ENCODE data around the gene GALNT2. TPM values are rescaled to one million over a fixed set of nuclear protein-coding genes. Genes with fewer than 3 reads are reported as not detected.

Gene GALNT2
- total and polyA plus RNA-seq, 2 of the 13 experiments (the other 11 are each of a cell fraction or from before 2014, with no cell fraction given): 39.3 to 39.6 TPM

GRCh38 chr1:230137337-230137815 is 70.3 kb downstream of the GALNT2 start:
- intact Hi-C loops (cut with micrococcal nuclease; ENCODE audit: unreplicated experiment) (no loop called here), in situ Hi-C loops (cut with HindIII; ENCODE audit: extremely low pct_ligation_motif_present, low pct_unique_long_range_greater_than_20kb) (no loop called here)
- Histone ChIP-seq H3K9ac (ENCODE audit: insufficient read depth, low read depth, low read length) (no peak overlapping the region), H3K4me2 (ENCODE audit: low read depth, low read length) (no peak overlapping the region), H3K4me1 (ENCODE audit: insufficient read depth, low read length) (peaks cover 25% of the 10 kb centered on the region), H3K79me2 (ENCODE audit: insufficient read depth, low read length) (peaks cover 22% of the 10 kb centered on the region), H3K27me3 (ENCODE audit: control insufficient read depth in 1 of 2, insufficient read depth in 2 of 2, low read length in 2 of 2) (no peaks in the 10 kb centered on the region), H2AFZ (ENCODE audit: low read length) (no peak overlapping the region), H3K9me3 (ENCODE audit: low read length) (no peaks in the 10 kb centered on the region), H3K36me3 (replicated peaks in 1 of 2; ENCODE audit: control insufficient read depth in 1 of 2, insufficient read depth in 2 of 2, low read length in 2 of 2) (no peaks in the 10 kb centered on the region), H4K20me1 (ENCODE audit: insufficient read depth, low read length) (no peaks in the 10 kb centered on the region), H3K4me3 (replicated peaks in 1 of 3; ENCODE audit: insufficient read depth in 1 of 3, low read depth in 2 of 3, low read length in 3 of 3) (no peak overlapping the region), H3K27ac (ENCODE audit: extremely low read length, insufficient read depth, low read length) (no peak overlapping the region)
- ChIA-PET CTCF (ENCODE audit: low intra/inter-chr PET ratio, low total read pairs) (no interaction called here), POLR2A (no interaction called here)
- FAIRE-seq (no peak), DNase-seq (ENCODE audit: low spot score) (no peak), ATAC-seq (no peak)
- no TSS peak for BruUV-seq (replicated peaks)
- 95% methylated on average over 4 of the region's 4 CpGs for WGBS (ENCODE audit: low lambda C conversion rate)
- TF ChIP-seq ZBTB38 (CRISPR knock-in tag; IDR thresholded peaks at IDR 0.05) (no peak), SIX4 (CRISPR knock-in tag; IDR thresholded peaks at IDR 0.05) (no peak), GLI4 (CRISPR knock-in tag; IDR thresholded peaks at IDR 0.05; ENCODE audit: borderline replicate concordance) (no peak), STAG1 (CRISPR knock-in tag; IDR thresholded peaks at IDR 0.05) (no peak), GZF1 (CRISPR knock-in tag; IDR thresholded peaks at IDR 0.05) (no peak), RELA (CRISPR knock-in tag; IDR thresholded peaks at IDR 0.05) (no peak), ZNF639 (CRISPR knock-in tag; conservative IDR thresholded peaks at IDR 0.05) (no peak), RXRB (CRISPR knock-in tag; IDR thresholded peaks at IDR 0.05; ENCODE audit: borderline replicate concordance) (no peak), ZSCAN5A (CRISPR knock-in tag; IDR thresholded peaks at IDR 0.05; ENCODE audit: borderline replicate concordance) (no peak), ZNF431 (CRISPR knock-in tag; IDR thresholded peaks at IDR 0.05; ENCODE audit: borderline replicate concordance, low read depth) (no peak), MTERF4 (CRISPR knock-in tag; IDR thresholded peaks at IDR 0.05) (no peak), SETDB1 (CRISPR knock-in tag; IDR thresholded peaks at IDR 0.05; ENCODE audit: borderline replicate concordance) (no peak), UBTF (CRISPR knock-in tag; IDR thresholded peaks at IDR 0.05) (no peak), KAT7 (CRISPR knock-in tag; IDR thresholded peaks at IDR 0.05; ENCODE audit: borderline replicate concordance) (no peak), GRHL1 (CRISPR knock-in tag; conservative IDR thresholded peaks at IDR 0.05) (no peak), DMAP1 (CRISPR knock-in tag; IDR thresholded peaks at IDR 0.05) (no peak), ZNF382 (CRISPR knock-in tag; IDR thresholded peaks at IDR 0.05; ENCODE audit: borderline replicate concordance) (no peak)

All from HepG2 (cell line).